Activated T-helper 17 cell treated with anti-CD3 and anti-CD28 coated beads, Interleukin-2, amount 50 U/mL, for 72 hours (primary cell): Measurements from ENCODE around the gene KMT2C. TPM values are rescaled to one million over a fixed set of nuclear protein-coding genes. Genes with fewer than 3 reads are reported as not detected.
A peak's percentile ranks its signal among the peaks of the same experiment; 100 is the strongest.

Source experiments
- ATAC-seq: fragments of 150-1000 bp; cut with Tn5 transposase; replicated peaks from 2 replicates; pipeline ENCODE4 v1.10.0; 2021; ENCODE audit warnings: mild to moderate bottlenecking, moderate library complexity
- H3K27ac Mint-ChIP-seq: one replicate; pipeline ENCODE4 v1.8.0; 2022; ENCODE audit warnings: mixed read lengths
- H3K27me3 Mint-ChIP-seq: one replicate; pipeline ENCODE4 v1.8.0; 2022; ENCODE audit warnings: mixed read lengths
- H3K36me3 Mint-ChIP-seq: one replicate; pipeline ENCODE4 v1.8.0; 2022; ENCODE audit warnings: low read depth, mild to moderate bottlenecking, mixed read lengths
- H3K4me1 Mint-ChIP-seq: one replicate; pipeline ENCODE4 v1.8.0; 2022; ENCODE audit warnings: mixed read lengths
- H3K4me3 Mint-ChIP-seq: one replicate; pipeline ENCODE4 v1.8.0; 2022; ENCODE audit warnings: mild to moderate bottlenecking, mixed read lengths
- H3K9me3 Mint-ChIP-seq: one replicate; pipeline ENCODE4 v1.8.0; 2022; ENCODE audit warnings: mixed read lengths
- total RNA-seq, 2 donors: library from RNA; stranded (reverse); gene quantifications; one replicate each; pipeline ENCODE4 v1.2.3, GENCODE V29; 2022

KMT2C gene
- total RNA-seq, 2 donors from 2014 or later, result 52.1 to 106 TPM

DNA sequence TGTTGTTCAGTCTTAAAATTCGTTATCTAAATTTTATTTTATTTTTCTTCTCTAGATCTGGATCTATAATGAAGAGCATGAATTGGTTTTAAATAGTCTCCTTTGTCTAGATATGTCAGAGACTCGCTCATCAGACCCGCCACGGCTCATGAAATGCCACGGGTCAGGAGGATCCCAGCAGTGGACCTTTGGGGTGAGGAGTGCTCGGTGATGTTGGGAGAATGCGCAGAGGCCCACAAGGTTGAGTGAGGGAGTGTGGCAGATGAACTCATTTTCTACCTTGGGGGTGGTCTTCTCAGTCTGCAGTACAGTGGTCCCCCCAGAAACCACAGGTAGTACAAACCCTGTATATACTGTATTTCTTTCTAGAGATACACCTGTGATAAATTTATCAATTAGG lies 315.0 kb downstream of the KMT2C start:
- Mint-ChIP-seq H3K9me3 (peaks cover 4% of the 10 kb centered on the region), H3K36me3 (peaks cover 90% of the 10 kb centered on the region), H3K4me3 (no peak overlapping the region), H3K4me1 (peaks cover 7% of the 10 kb centered on the region), H3K27ac (peak overlapping the region; percentile 38), H3K27me3 (no peaks in the 10 kb centered on the region)
- no peak for ATAC-seq

DNA sequence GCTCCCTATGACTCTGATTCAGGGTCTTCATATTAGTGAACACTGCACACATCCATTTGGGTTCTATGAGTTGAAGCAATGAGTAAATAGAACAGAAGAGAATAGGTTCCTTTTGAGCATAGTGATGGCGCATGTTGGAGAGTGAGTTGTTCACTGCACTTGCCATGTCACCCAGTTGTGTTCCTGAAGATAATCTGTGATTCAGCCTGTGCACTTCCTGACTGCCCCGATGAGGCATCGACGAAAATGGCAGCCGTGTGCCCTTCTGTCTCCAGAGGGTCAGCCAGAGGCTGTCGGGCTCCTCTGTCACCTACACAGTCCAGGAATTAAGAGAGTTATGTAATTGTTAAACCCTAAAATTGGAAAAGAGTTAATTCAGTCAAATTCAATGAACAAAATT lies 315.6 kb downstream of the KMT2C start:
- H3K27me3 Mint-ChIP-seq, result no peaks in the 10 kb centered on the region
- H3K9me3 Mint-ChIP-seq, result peaks cover 4% of the 10 kb centered on the region
- no peak for ATAC-seq
- peaks cover 85% of the 10 kb centered on the region for H3K36me3 Mint-ChIP-seq
- H3K27ac Mint-ChIP-seq, result peak overlapping the region; percentile 38
- peaks cover 7% of the 10 kb centered on the region for H3K4me1 Mint-ChIP-seq
- no peak overlapping the region for H3K4me3 Mint-ChIP-seq

DNA sequence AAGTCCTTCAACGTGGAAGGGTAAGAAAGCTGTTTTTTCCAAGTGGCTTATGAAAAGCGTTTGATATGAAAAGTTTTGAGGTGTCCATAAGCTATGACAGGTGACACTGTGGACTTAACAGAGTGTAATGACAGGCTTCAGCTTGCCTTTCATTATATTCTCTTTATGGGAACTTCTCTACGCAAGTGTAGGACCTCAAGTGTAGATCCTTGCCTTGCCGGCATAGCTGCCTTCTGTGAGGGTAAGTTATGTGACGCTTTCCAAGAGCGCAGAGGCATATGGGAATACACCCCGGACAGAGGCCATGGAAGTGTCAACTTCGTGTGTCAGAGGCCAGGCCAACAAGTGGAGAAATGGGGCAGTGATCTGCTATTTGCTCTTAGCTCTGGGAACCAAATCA lies 318.4 kb downstream of the KMT2C start:
- peaks cover 77% of the 10 kb centered on the region for H3K36me3 Mint-ChIP-seq
- H3K4me3 Mint-ChIP-seq, result no peak overlapping the region
- H3K4me1 Mint-ChIP-seq, result peaks cover 2% of the 10 kb centered on the region
- H3K27ac Mint-ChIP-seq, result no peak overlapping the region
- H3K27me3 Mint-ChIP-seq, result no peaks in the 10 kb centered on the region
- H3K9me3 Mint-ChIP-seq, result no peaks in the 10 kb centered on the region
- ATAC-seq, result no peak

DNA sequence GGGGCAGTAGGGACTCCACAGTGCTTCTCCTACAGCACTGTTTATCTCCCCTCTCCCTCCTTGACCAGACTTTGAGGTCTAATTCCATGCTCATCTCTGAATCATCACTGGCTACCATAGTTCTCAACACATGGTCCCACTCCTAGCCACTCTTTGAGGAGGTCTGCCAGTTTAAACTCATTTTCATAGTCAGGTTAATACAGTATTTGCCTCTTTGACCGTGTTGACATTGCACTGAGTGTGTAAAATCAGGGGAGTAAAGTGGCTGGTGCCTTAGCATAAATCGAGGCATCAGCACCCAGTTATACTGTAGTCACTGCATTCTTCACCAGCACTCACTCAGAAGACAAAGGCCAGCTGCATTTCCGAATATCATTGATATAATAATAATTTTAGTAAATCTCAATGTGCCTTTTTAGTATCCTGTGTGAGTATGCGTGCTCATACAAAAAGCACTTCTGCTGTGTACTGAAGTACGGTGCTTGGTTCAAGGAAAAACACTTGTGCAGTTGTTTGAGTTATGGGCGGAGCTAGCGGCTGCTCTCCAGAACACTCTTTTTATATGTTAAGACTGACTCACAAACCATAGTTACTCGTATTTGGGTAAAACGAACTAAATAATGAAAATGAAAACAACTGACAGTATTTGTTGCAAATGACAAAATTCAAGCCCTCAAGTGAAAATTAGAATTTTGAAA lies 320.6 kb downstream of the KMT2C start:
- Mint-ChIP-seq H3K4me3 (no peak overlapping the region), H3K36me3 (peaks cover 65% of the 10 kb centered on the region), H3K27me3 (no peaks in the 10 kb centered on the region), H3K9me3 (no peaks in the 10 kb centered on the region), H3K27ac (no peak overlapping the region), H3K4me1 (no peaks in the 10 kb centered on the region)
- ATAC-seq, result no peak

DNA sequence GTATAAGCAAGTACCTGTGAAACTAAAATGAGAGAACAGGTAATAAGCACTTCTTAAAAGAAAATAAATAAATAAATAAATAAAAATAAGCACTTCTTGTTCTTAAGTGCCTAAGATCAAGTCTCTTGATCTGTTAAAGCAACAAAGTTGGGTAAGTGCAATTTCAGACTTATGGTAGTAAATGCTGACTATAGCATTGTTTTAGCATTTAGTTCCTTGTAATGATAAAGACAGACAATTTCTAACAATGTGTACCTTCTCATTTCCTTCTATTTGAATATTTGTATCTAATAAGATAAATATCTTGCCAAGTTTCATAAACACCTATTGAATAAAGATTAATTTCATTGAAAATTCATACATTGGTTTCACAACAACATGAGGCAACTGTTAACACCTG lies 323.0 kb downstream of the KMT2C start:
- Mint-ChIP-seq H3K27me3 (no peaks in the 10 kb centered on the region), H3K4me1 (peaks cover 4% of the 10 kb centered on the region), H3K9me3 (no peaks in the 10 kb centered on the region), H3K27ac (no peak overlapping the region), H3K36me3 (peaks cover 65% of the 10 kb centered on the region), H3K4me3 (no peak overlapping the region)
- ATAC-seq, result no peak

DNA sequence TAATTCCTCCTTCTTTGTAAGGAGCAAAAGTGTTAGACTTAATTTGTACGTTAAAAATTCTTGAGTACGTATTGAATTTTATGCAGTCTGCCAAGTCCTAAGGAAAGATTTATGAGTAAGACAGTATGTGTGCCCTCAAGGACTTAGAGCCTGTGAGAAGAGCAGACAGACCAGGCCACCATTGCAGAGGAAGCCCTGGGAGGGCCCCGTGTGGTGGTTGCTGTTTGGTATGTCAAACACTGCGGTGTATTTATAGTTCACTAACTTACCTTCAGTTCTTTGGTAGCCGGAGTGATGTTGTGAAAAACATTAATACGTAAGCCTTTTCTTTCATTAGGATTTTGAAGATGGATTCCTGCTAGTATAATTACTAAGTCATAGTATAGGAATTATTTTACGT lies 327.4 kb downstream of the KMT2C start:
- no peak for ATAC-seq
- H3K4me1 Mint-ChIP-seq, result peaks cover 4% of the 10 kb centered on the region
- H3K4me3 Mint-ChIP-seq, result no peak overlapping the region
- H3K27ac Mint-ChIP-seq, result no peak overlapping the region
- H3K27me3 Mint-ChIP-seq, result no peaks in the 10 kb centered on the region
- no peaks in the 10 kb centered on the region for H3K9me3 Mint-ChIP-seq
- H3K36me3 Mint-ChIP-seq, result peaks cover 68% of the 10 kb centered on the region

DNA sequence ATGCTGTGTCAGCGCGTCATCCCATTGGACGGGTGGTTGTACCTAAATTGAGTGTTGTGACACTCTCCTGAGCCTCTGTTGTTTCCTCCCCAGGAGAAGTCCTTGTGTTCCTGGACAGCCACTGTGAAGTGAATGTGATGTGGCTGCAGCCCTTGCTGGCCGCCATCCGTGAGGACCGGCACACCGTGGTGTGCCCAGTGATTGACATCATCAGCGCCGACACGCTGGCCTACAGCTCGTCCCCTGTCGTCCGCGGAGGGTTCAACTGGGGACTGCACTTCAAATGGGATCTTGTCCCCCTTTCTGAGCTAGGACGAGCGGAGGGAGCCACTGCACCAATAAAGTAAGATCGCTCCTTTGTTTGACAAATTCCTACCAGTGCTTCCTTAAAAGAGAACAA lies 327.9 kb downstream of the KMT2C start:
- no peaks in the 10 kb centered on the region for H3K27me3 Mint-ChIP-seq
- peaks cover 4% of the 10 kb centered on the region for H3K4me1 Mint-ChIP-seq
- peaks cover 68% of the 10 kb centered on the region for H3K36me3 Mint-ChIP-seq
- H3K9me3 Mint-ChIP-seq, result no peaks in the 10 kb centered on the region
- H3K27ac Mint-ChIP-seq, result no peak overlapping the region
- no peak for ATAC-seq
- no peak overlapping the region for H3K4me3 Mint-ChIP-seq

DNA sequence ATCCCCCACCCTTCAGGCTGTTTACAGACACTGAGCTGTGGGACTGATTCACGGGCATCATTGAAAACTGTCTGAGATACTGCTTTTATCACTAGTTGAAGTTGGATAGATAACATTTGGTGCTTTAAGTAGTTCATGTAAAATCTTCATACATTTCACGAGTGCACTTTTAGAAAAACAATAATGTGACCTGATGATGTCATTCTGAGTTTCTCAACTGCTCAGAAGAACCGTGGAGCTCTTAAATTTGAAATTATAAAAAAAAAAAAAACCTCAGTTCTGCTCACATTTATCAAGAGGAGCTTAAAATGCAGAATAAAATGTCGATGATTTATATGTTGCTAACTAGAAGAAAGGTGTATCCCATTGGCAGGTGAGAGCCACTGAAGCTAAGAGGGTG lies 328.8 kb downstream of the KMT2C start:
- Mint-ChIP-seq H3K4me1 (peaks cover 4% of the 10 kb centered on the region), H3K9me3 (no peaks in the 10 kb centered on the region), H3K36me3 (peaks cover 76% of the 10 kb centered on the region), H3K4me3 (no peak overlapping the region), H3K27me3 (no peaks in the 10 kb centered on the region), H3K27ac (peak overlapping the region; percentile 46)
- ATAC-seq, result no peak

DNA sequence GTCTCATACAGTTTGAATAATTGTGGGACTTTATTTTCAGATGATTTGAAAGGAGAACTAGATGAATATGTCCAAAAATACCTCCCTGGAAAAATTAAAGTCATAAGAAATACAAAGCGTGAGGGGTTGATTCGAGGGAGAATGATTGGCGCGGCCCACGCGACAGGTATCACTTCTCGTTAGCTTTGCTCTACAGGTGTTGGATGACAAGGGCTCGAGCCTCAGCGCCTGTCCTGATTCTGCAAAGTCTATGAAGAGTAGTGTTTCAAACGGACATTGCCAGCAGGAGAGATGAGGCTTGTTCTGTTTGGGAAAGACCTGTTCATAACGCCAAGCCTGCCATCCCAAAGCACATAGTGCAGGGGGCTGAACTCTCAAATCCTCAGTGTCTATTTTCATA lies 330.6 kb downstream of the KMT2C start:
- H3K27ac Mint-ChIP-seq, result no peak overlapping the region
- H3K4me1 Mint-ChIP-seq, result peaks cover 4% of the 10 kb centered on the region
- H3K9me3 Mint-ChIP-seq, result no peaks in the 10 kb centered on the region
- H3K27me3 Mint-ChIP-seq, result no peaks in the 10 kb centered on the region
- peaks cover 79% of the 10 kb centered on the region for H3K36me3 Mint-ChIP-seq
- no peak overlapping the region for H3K4me3 Mint-ChIP-seq
- ATAC-seq, result no peak

DNA sequence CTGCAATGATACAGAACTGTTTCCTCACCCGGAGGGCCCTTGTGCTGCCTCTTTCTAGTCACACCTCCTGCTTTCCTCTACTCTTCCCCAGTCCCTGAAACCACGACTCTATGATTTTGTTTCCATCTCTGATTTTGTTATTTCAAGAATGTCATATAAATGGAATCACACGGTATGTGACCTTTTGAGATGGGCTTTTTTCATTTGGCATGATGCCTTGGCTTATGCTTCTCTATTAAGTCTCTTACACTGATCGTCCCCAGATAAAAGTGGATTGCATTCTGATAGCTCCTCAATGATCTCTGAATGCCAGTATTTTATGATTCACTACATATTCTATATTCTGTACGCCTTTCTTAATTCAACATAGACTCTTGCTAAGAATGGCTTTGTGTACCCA lies 332.1 kb downstream of the KMT2C start:
- Mint-ChIP-seq H3K36me3 (peaks cover 64% of the 10 kb centered on the region), H3K9me3 (no peaks in the 10 kb centered on the region), H3K27me3 (no peaks in the 10 kb centered on the region), H3K27ac (no peak overlapping the region), H3K4me1 (no peaks in the 10 kb centered on the region), H3K4me3 (no peak overlapping the region)
- ATAC-seq, result no peak

DNA sequence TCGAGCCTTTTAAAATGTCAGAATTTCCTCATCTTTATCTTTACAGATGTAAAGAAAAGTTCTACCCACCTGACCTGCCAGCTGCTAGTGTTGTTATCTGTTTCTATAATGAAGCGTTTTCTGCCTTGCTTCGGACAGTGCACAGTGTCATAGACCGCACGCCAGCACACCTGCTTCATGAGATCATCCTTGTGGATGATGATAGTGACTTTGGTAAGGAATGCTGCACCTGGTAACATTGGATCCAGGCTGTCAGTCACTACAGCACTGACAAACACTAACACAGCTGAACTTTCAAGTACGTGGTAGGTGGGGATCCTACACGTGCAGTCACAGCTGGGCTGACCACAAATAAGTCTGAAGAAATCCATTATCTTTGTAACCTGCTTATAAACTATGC lies 332.7 kb downstream of the KMT2C start:
- Mint-ChIP-seq H3K4me3 (no peak overlapping the region), H3K4me1 (no peaks in the 10 kb centered on the region), H3K27me3 (no peaks in the 10 kb centered on the region), H3K9me3 (no peaks in the 10 kb centered on the region), H3K36me3 (peaks cover 58% of the 10 kb centered on the region), H3K27ac (no peak overlapping the region)
- ATAC-seq, result no peak

DNA sequence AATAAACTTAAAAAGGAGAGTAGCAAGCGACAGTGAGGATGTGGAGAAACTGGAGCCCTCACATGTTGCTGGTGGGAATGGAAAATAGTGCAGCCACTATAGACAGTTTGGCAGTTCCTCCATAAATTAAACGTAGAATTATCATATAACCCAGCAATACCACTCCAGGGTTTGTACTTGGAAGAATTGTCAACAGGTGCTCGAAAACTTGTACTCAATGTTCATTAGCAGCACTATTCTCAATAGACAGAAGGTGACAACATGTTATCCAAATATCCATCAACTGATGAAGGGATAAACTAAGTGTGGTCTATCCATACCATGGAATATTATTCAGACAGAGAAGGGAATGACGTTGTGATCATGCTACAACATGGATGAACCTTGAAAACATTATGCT lies 338.5 kb downstream of the KMT2C start:
- H3K27me3 Mint-ChIP-seq, result no peaks in the 10 kb centered on the region
- no peaks in the 10 kb centered on the region for H3K9me3 Mint-ChIP-seq
- H3K4me1 Mint-ChIP-seq, result peaks cover 7% of the 10 kb centered on the region
- H3K36me3 Mint-ChIP-seq, result peaks cover 25% of the 10 kb centered on the region
- ATAC-seq, result no peak
- no peak overlapping the region for H3K4me3 Mint-ChIP-seq
- no peak overlapping the region for H3K27ac Mint-ChIP-seq

DNA sequence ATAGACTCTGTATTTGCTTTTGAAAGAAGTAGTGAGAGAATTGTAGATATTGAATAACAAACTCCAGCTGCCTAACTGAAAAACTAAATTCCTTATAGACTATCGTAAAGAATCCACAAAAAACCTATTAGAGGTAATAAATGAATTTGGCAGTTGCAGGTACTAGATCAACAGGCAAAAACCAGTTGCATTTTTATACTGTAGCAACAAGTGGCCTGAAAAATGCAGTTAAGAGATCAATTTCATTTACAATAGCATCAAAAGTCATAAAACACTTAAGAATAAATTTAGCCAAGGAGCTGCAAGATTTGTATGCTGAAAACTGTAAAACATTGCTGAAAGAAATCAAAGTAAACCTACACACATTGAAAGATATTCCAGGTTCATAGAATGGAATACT lies 340.0 kb downstream of the KMT2C start:
- no peak for ATAC-seq
- Mint-ChIP-seq H3K4me1 (peaks cover 14% of the 10 kb centered on the region), H3K27ac (no peak overlapping the region), H3K4me3 (no peak overlapping the region), H3K9me3 (no peaks in the 10 kb centered on the region), H3K36me3 (peaks cover 14% of the 10 kb centered on the region), H3K27me3 (no peaks in the 10 kb centered on the region)

DNA sequence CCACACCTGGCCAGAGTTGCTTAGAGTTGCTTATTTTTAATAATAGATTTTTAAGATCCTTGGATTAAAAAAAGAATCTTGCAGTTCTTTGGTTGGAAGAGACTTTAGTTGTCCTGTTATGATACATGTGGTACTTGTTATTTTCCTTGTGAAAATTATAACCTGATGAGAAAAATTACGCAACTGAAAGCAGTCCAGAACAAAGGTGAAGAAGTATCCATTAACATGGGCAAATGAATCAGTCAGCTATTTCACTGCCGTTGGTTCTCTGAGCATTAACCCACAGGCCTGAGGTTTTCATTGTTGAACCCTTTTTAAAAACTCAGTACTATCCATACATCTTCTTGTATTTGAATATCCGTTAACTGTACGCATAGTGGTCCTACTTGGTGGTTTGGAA lies 342.1 kb downstream of the KMT2C start:
- H3K4me1 Mint-ChIP-seq, result peaks cover 17% of the 10 kb centered on the region
- ATAC-seq, result no peak
- H3K36me3 Mint-ChIP-seq, result peaks cover 15% of the 10 kb centered on the region
- no peaks in the 10 kb centered on the region for H3K9me3 Mint-ChIP-seq
- no peaks in the 10 kb centered on the region for H3K27me3 Mint-ChIP-seq
- H3K4me3 Mint-ChIP-seq, result no peak overlapping the region
- H3K27ac Mint-ChIP-seq, result no peak overlapping the region

DNA sequence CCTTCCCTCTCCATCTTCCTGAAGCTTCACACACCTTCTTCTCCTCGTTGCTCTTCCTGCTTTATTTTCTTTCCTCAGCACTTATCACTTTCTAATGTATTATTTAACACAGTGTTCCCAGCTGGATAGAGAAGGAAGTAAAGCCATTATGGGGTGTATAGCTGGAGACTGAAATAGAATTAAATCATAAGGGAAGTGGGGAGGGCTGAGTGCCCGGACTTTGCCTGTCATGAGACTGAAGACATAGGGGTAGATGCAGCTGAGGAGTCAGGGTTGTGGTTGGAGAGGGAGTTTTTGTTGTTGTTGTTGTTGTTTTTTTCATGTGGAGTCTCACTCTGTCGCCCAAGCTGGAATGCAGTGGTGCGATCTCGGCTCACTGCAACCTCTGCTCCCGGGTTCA lies 345.1 kb downstream of the KMT2C start:
- Mint-ChIP-seq H3K4me3 (no peak overlapping the region), H3K36me3 (peaks cover 16% of the 10 kb centered on the region), H3K4me1 (peaks cover 13% of the 10 kb centered on the region), H3K27ac (no peak overlapping the region), H3K9me3 (no peaks in the 10 kb centered on the region), H3K27me3 (no peaks in the 10 kb centered on the region)
- ATAC-seq, result no peak

DNA sequence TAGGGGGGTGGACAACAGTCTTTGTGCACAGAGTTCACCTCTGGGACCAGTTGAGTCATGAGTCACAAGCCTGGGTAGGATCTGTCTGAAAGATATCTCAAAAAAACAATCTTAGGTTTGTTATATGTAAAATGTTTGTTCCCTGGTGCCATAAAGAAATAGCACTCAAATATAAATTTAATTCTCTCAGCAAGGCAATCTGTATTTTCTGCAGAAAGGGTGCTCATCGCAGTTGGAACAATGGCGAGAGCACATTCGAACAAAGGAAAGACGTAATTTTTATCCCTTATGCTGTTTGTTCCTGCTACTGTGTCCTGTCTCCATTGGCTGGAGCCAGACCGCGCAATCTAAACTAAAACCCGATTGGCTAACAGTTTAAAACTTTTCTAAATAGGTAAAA lies 346.6 kb downstream of the KMT2C start:
- no peak for ATAC-seq
- Mint-ChIP-seq H3K4me3 (no peak overlapping the region), H3K27me3 (no peaks in the 10 kb centered on the region), H3K4me1 (peaks cover 13% of the 10 kb centered on the region), H3K36me3 (peaks cover 9% of the 10 kb centered on the region), H3K9me3 (no peaks in the 10 kb centered on the region), H3K27ac (no peak overlapping the region)
